ENCODE results near the gene C1orf21. TPM values are rescaled to one million over a fixed set of nuclear protein-coding genes. Genes with fewer than 3 reads are reported as not detected.

C1orf21 gene
- polyA plus RNA-seq, 3 donors: 0.23 to 1.1 (median 0.28) TPM

- H3K36me3 ChIP-seq (replicated peaks in 1 of 2; ENCODE audit: control insufficient read depth in 1 of 2, insufficient read depth in 2 of 2, low read length in 2 of 2): no peaks in the 10 kb centered on the region
- 100% methylated on average over 1 of the region's 3 CpGs for WGBS (ENCODE audit: insufficient coverage)
- no peak overlapping the region for H3K9ac ChIP-seq (ENCODE audit: insufficient read depth, low read length, poor library complexity, severe bottlenecking)
- no peaks in the 10 kb centered on the region for H3K79me2 ChIP-seq (ENCODE audit: insufficient read depth, low read length)
- H3K27me3 ChIP-seq (ENCODE audit: control insufficient read depth in 2 of 2, insufficient read depth in 2 of 2, low read length in 2 of 2): no peaks in the 10 kb centered on the region
- DNase-seq: no peak
- Mint-ChIP-seq H3K4me3 (no peak overlapping the region), H3K27me3 (ENCODE audit: low read depth in 3 of 3) (no peaks in the 10 kb centered on the region), H3K4me1 (peaks cover 3% of the 10 kb centered on the region), H3K9me3 (peaks cover 2 to 10% (median 3%) of the 10 kb centered on the region in 7 donors), H3K27ac (peak overlapping the region in 1 of 7 donors; percentile 36), H3K36me3 (no peaks in the 10 kb centered on the region)
- no peaks in the 10 kb centered on the region for H3K4me1 ChIP-seq (ENCODE audit: control insufficient read depth in 1 of 2, insufficient read depth in 2 of 2, low read length in 2 of 2)
- no peaks in the 10 kb centered on the region for H4K20me1 ChIP-seq (ENCODE audit: insufficient read depth, low read length)
- H3K4me2 ChIP-seq (replicated peaks; ENCODE audit: extremely low read depth, low read length, poor library complexity, severe bottlenecking): no peak overlapping the region
- H3K27ac ChIP-seq (ENCODE audit: low read depth in 1 of 2, low read length in 2 of 2): no peak overlapping the region
- intact Hi-C loops (cut with micrococcal nuclease): no loop called here
- no peak overlapping the region for H2AFZ ChIP-seq (ENCODE audit: insufficient read depth, low read depth, low read length, poor library complexity, severe bottlenecking)
- no peak overlapping the region for H3K4me3 ChIP-seq (replicated peaks in 1 of 3; ENCODE audit: low read depth in 2 of 3, low read length in 3 of 3)
- peaks cover 0 to 5% of the 10 kb centered on the region in 2 donors for H3K9me3 ChIP-seq (replicated peaks in 1 of 2; ENCODE audit: control insufficient read depth in 1 of 2, insufficient read depth in 1 of 2, low read length in 2 of 2)
- TF ChIP-seq CTCF (IDR thresholded peaks at IDR 0.05): no peak
These were observed 170.9 kb downstream of the C1orf21 start for GRCh38 chr1:184557423-184558347.

DNA sequence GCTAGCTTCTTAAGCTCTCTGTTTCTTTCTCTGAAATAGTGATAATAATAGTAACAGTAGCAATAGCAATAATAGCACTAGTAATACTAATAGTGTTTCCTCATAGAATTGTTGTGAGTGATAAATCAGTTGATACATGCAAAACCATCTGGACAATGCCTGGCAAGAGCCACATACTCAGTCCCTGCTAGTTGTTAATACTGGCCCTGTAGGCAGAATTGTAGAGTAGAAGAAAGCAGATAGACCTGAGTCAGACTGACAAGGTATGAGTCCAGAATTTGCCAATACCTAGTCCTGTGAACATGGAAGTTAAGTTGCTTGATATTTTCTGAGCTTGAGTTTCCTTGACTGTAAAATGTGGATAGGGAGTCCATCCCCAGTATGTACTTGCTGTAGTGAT, 171.9 kb downstream of the C1orf21 start:
- no peak overlapping the region for H2AFZ ChIP-seq (ENCODE audit: insufficient read depth, low read depth, low read length, poor library complexity, severe bottlenecking)
- H3K4me3 ChIP-seq (replicated peaks in 1 of 3; ENCODE audit: low read depth in 2 of 3, low read length in 3 of 3): no peak overlapping the region
- no peaks in the 10 kb centered on the region for H3K27me3 ChIP-seq (ENCODE audit: control insufficient read depth in 2 of 2, insufficient read depth in 2 of 2, low read length in 2 of 2)
- H3K4me2 ChIP-seq (replicated peaks; ENCODE audit: extremely low read depth, low read length, poor library complexity, severe bottlenecking): no peak overlapping the region
- peaks cover 10% of the 10 kb centered on the region for H3K4me1 Mint-ChIP-seq
- no peaks in the 10 kb centered on the region for H3K36me3 Mint-ChIP-seq
- no peak overlapping the region for H3K4me3 Mint-ChIP-seq
- no peaks in the 10 kb centered on the region for H3K79me2 ChIP-seq (ENCODE audit: insufficient read depth, low read length)
- intact Hi-C loops (cut with micrococcal nuclease): no loop called here
- no peaks in the 10 kb centered on the region for H3K36me3 ChIP-seq (replicated peaks in 1 of 2; ENCODE audit: control insufficient read depth in 1 of 2, insufficient read depth in 2 of 2, low read length in 2 of 2)
- H3K9me3 ChIP-seq (replicated peaks in 1 of 2; ENCODE audit: control insufficient read depth in 1 of 2, insufficient read depth in 1 of 2, low read length in 2 of 2): peaks cover 0 to 5% of the 10 kb centered on the region in 2 donors
- H3K9me3 Mint-ChIP-seq: peaks cover 2 to 10% (median 3%) of the 10 kb centered on the region in 7 donors
- DNase-seq: no peak
- H3K27ac ChIP-seq (ENCODE audit: low read depth in 1 of 2, low read length in 2 of 2): no peak overlapping the region
- TF ChIP-seq CTCF (IDR thresholded peaks at IDR 0.05): no peak
- no peak overlapping the region for H3K9ac ChIP-seq (ENCODE audit: insufficient read depth, low read length, poor library complexity, severe bottlenecking)
- H3K27me3 Mint-ChIP-seq (ENCODE audit: low read depth in 3 of 3): no peaks in the 10 kb centered on the region
- H3K4me1 ChIP-seq (ENCODE audit: control insufficient read depth in 1 of 2, insufficient read depth in 2 of 2, low read length in 2 of 2): no peaks in the 10 kb centered on the region
- H4K20me1 ChIP-seq (ENCODE audit: insufficient read depth, low read length): no peaks in the 10 kb centered on the region
- H3K27ac Mint-ChIP-seq: peak overlapping the region in 1 of 7 donors; percentile 48
